Endodermal cell (in vitro differentiated cells): Measurements from ENCODE around the gene CAMK4. TPM values are rescaled to one million over a fixed set of nuclear protein-coding genes. Genes with fewer than 3 reads are reported as not detected.

Experiments used
- DNase-seq: peaks from one replicate; pipeline ENCODE4 v3.0.0-alpha.2; 2017
- H3K27ac ChIP-seq: 2 replicates; pipeline ENCODE4 v1.5.1; 2013; ENCODE audit warnings: mild to moderate bottlenecking, low read depth, low read length, moderate library complexity
- H3K27me3 ChIP-seq: 2 replicates; pipeline ENCODE4 v1.6.1; 2013; ENCODE audit warnings: mild to moderate bottlenecking, low read length, moderate library complexity; ENCODE audit not compliant: insufficient read depth, control insufficient read depth, poor library complexity, severe bottlenecking
- H3K36me3 ChIP-seq: 2 replicates; pipeline ENCODE4 v1.7.0; 2013; ENCODE audit warnings: mild to moderate bottlenecking, low read length, moderate library complexity; ENCODE audit not compliant: control insufficient read depth, insufficient read depth
- H3K4me1 ChIP-seq: one replicate; pipeline ENCODE4 v1.7.0; 2013; ENCODE audit warnings: low read length; ENCODE audit not compliant: control insufficient read depth, insufficient read depth
- H3K4me3 ChIP-seq: 2 replicates; pipeline ENCODE4 v1.5.1; 2013; ENCODE audit warnings: mild to moderate bottlenecking, low read length, moderate library complexity
- H3K9ac ChIP-seq: 2 replicates; pipeline ENCODE4 v1.6.1; 2013; ENCODE audit warnings: mild to moderate bottlenecking, low read length, moderate library complexity; ENCODE audit not compliant: poor library complexity, severe bottlenecking; ENCODE audit errors: extremely low read depth
- H3K9me3 ChIP-seq: 2 replicates; pipeline ENCODE4 v1.6.1; 2013; ENCODE audit warnings: mild to moderate bottlenecking, low read length, moderate library complexity; ENCODE audit not compliant: control insufficient read depth
- H3K27ac Mint-ChIP-seq: 2 replicates; pipeline ENCODE4 v1.8.0; 2020; ENCODE audit warnings: mixed read lengths
- H3K27me3 Mint-ChIP-seq: 2 replicates; pipeline ENCODE4 v1.8.0; 2021; ENCODE audit warnings: mild to moderate bottlenecking, mixed read lengths; ENCODE audit not compliant: insufficient read depth
- H3K36me3 Mint-ChIP-seq: 2 replicates; pipeline ENCODE4 v1.8.0; 2020; ENCODE audit warnings: low read depth, mixed read lengths
- H3K4me1 Mint-ChIP-seq: 2 replicates; pipeline ENCODE4 v1.8.0; 2020; ENCODE audit warnings: mixed read lengths
- H3K4me3 Mint-ChIP-seq: 2 replicates; pipeline ENCODE4 v1.8.0; 2020; ENCODE audit warnings: mild to moderate bottlenecking, moderate library complexity, mixed read lengths
- H3K9me3 Mint-ChIP-seq: 2 replicates; pipeline ENCODE4 v1.8.0; 2020; ENCODE audit warnings: mild to moderate bottlenecking, mixed read lengths
- WGBS, 2 experiments: methylation state at CpG; one replicate each; pipeline versions ENCODE4 v1.1.5 to v1.1.7; 2013; ENCODE audit warnings: missing lambda C conversion rate in 2 of 2, mixed read lengths in 1 of 2; ENCODE audit not compliant: insufficient coverage in 1 of 2, insufficient read length in 1 of 2; 5-methylcytosine and 5-hydroxymethylcytosine counted together
- total RNA-seq, 2 donors: library from RNA; stranded (reverse); fragmentation: NEBNext Ultra II Directional in 1 of 2; extraction: Animal tissue kit (Norgen Biotek cat#: 25700) in 1 of 2; gene quantifications; 2 replicates in 1 of 2; 3 replicates in 1 of 2; pipeline ENCODE4 v1.2.1, GENCODE V29; 2021
- TF ChIP-seq, protein P1 (sequence below): fragments of 200-600 bp; sonication (generic); conservative IDR thresholded peaks from 2 replicates; pipeline ENCODE4 v1.5.0; 2021; ENCODE audit warnings: antibody characterized with exemption, mild to moderate bottlenecking

Gene CAMK4
- total RNA-seq, 2 donors from 2014 or later = 2.8 to 3.9 TPM

DNA sequence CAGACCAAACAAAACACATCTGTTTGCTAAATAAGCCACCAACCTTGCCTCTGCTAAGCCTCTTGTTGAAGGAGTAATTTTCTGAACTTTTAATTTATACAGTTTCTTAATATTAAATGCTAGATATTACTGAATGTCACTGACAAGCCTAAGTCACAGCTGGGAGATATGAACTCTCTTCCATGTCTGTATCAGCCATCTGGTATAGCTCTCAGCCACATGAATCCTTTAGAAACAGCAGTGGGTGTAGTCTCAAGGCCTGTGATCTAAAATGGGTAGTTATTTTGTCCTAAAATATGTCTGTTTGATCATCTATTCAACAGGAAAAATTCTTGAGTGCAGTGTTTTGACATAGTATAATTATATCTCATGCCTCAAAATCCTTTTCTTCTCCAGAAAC, 97.2 kb downstream of the CAMK4 start:
- Histone ChIP-seq H3K27ac (no peak overlapping the region), H3K4me3 (no peak overlapping the region), H3K9me3 (no peaks in the 10 kb centered on the region), H3K36me3 (no peaks in the 10 kb centered on the region), H3K9ac (no peak overlapping the region), H3K27me3 (no peaks in the 10 kb centered on the region), H3K4me1 (no peaks in the 10 kb centered on the region)
- no peaks in the 10 kb centered on the region for H3K36me3 Mint-ChIP-seq
- H3K4me3 Mint-ChIP-seq = no peak overlapping the region
- no peaks in the 10 kb centered on the region for H3K4me1 Mint-ChIP-seq
- no peak overlapping the region for H3K27ac Mint-ChIP-seq
- TF ChIP-seq, protein P1, sequence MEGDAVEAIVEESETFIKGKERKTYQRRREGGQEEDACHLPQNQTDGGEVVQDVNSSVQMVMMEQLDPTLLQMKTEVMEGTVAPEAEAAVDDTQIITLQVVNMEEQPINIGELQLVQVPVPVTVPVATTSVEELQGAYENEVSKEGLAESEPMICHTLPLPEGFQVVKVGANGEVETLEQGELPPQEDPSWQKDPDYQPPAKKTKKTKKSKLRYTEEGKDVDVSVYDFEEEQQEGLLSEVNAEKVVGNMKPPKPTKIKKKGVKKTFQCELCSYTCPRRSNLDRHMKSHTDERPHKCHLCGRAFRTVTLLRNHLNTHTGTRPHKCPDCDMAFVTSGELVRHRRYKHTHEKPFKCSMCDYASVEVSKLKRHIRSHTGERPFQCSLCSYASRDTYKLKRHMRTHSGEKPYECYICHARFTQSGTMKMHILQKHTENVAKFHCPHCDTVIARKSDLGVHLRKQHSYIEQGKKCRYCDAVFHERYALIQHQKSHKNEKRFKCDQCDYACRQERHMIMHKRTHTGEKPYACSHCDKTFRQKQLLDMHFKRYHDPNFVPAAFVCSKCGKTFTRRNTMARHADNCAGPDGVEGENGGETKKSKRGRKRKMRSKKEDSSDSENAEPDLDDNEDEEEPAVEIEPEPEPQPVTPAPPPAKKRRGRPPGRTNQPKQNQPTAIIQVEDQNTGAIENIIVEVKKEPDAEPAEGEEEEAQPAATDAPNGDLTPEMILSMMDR = no peak
- no peak for DNase-seq
- no peaks in the 10 kb centered on the region for H3K9me3 Mint-ChIP-seq
- no peaks in the 10 kb centered on the region for H3K27me3 Mint-ChIP-seq

DNA sequence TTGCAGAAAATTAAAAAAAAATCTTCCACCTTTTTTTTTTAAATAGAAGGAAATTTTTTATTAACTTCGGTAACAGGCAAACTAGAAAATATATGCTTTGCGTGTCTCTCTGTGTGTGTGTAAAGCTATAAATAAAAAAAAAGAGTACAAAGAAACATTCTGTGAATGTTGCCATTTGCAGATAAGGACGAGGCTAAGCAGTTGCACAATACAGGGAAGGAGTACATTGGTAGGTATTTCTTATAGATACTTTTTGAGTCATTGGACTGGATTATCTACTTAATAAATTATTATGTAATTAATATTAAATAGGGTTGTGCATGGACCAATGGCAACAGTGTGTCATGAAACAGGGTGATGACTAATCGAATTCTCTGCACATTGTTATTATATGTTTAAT, 102.4 kb downstream of the CAMK4 start:
- H3K9me3 Mint-ChIP-seq = peaks cover 6% of the 10 kb centered on the region
- Histone ChIP-seq H3K4me3 (no peak overlapping the region), H3K36me3 (no peaks in the 10 kb centered on the region), H3K9me3 (no peaks in the 10 kb centered on the region), H3K4me1 (no peaks in the 10 kb centered on the region), H3K27me3 (no peaks in the 10 kb centered on the region), H3K27ac (no peak overlapping the region), H3K9ac (no peak overlapping the region)
- TF ChIP-seq, protein P1 = no peak
- no peak for DNase-seq
- H3K36me3 Mint-ChIP-seq = no peaks in the 10 kb centered on the region
- no peak overlapping the region for H3K27ac Mint-ChIP-seq
- no peaks in the 10 kb centered on the region for H3K27me3 Mint-ChIP-seq
- no peak overlapping the region for H3K4me3 Mint-ChIP-seq
- no peaks in the 10 kb centered on the region for H3K4me1 Mint-ChIP-seq
- 89% methylated on average over 3 of the region's 4 CpGs; no CpG with 5 or more reads in 1 of the 2 experiments for WGBS, 2 experiments

DNA sequence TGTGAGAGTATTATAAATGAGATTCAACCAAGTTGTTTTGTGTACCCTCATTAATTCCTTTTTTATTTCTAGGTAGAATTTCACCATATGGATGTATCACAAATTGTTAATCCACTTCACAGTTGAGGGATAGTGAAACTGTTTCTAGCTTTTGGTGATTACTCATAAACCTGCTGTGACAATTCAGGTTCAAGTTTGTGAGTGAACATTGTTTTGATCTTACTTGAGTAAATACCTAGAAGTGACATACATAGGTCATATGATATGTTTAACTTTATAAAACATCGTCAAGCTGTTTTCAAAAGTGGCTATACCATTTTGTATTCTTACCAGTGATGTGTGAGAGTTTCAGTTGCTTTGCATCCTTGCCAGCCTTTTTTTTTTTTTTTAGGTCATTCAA, 112.9 kb downstream of the CAMK4 start:
- Mint-ChIP-seq H3K27ac (no peak overlapping the region), H3K4me3 (no peak overlapping the region), H3K27me3 (no peaks in the 10 kb centered on the region), H3K9me3 (no peaks in the 10 kb centered on the region), H3K36me3 (no peaks in the 10 kb centered on the region), H3K4me1 (peaks cover 2% of the 10 kb centered on the region)
- H3K27me3 ChIP-seq = no peaks in the 10 kb centered on the region
- 60% methylated on average over 1 of the region's 1 CpG; no CpG with 5 or more reads in 1 of the 2 experiments for WGBS, 2 experiments
- H3K4me3 ChIP-seq = no peak overlapping the region
- no peaks in the 10 kb centered on the region for H3K9me3 ChIP-seq
- H3K27ac ChIP-seq = no peak overlapping the region
- H3K9ac ChIP-seq = no peak overlapping the region
- TF ChIP-seq, protein P1 = no peak
- H3K36me3 ChIP-seq = no peaks in the 10 kb centered on the region
- DNase-seq = no peak
- H3K4me1 ChIP-seq = no peaks in the 10 kb centered on the region
